ENCODE results near the gene EPB41L4A. TPM values are rescaled to one million over a fixed set of nuclear protein-coding genes. Genes with fewer than 3 reads are reported as not detected.

The EPB41L4A gene
- total RNA-seq, 1 donor = 0.86 TPM

DNA sequence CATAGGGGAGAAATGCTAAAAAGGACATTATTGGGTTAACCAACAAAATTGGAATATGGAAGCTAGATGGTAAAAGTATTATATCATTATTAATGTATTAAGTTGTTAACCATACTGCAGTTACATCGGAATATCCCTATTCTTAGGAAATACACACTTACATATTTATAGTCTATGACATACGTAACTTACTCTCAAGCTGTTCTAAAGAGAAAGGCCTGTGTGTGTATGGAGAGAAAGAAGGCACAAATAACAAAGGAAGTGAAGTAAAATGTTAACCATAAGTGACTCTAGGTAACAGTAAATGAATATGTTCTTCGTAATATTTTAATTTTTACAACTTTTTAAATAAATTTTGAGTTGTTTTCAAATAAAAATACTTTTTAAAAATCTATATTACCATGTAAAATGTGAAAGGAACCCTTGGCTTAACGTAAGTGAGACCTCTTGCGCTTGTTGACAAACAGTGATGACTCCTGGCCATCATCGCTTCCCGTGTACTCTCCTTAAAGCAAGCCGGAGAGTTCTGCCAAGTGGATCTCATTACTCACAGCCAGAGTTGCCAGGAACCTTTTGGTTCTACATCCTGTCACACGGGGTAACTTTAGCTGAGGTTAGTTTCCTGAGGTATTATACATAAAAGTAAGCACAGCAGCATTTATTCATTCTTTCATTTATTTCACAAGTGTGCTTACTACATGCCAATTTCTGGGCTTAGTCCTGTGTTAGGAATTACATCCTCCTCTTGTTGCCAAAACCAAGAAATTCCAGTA is 165.4 kb downstream of the EPB41L4A start:
- H3K4me3 ChIP-seq (ENCODE audit: low read depth, low read length) = no peak overlapping the region
- TF ChIP-seq, protein P1, sequence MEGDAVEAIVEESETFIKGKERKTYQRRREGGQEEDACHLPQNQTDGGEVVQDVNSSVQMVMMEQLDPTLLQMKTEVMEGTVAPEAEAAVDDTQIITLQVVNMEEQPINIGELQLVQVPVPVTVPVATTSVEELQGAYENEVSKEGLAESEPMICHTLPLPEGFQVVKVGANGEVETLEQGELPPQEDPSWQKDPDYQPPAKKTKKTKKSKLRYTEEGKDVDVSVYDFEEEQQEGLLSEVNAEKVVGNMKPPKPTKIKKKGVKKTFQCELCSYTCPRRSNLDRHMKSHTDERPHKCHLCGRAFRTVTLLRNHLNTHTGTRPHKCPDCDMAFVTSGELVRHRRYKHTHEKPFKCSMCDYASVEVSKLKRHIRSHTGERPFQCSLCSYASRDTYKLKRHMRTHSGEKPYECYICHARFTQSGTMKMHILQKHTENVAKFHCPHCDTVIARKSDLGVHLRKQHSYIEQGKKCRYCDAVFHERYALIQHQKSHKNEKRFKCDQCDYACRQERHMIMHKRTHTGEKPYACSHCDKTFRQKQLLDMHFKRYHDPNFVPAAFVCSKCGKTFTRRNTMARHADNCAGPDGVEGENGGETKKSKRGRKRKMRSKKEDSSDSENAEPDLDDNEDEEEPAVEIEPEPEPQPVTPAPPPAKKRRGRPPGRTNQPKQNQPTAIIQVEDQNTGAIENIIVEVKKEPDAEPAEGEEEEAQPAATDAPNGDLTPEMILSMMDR (IDR thresholded peaks at IDR 0.05; ENCODE audit: insufficient read depth, low read depth, low read length) = no peak
- no peak for DNase-seq (ENCODE audit: low read depth)

- TF ChIP-seq, protein P1 (IDR thresholded peaks at IDR 0.05; ENCODE audit: insufficient read depth, low read depth, low read length) = no peak
- no peak for DNase-seq (ENCODE audit: low read depth)
- H3K4me3 ChIP-seq (ENCODE audit: low read depth, low read length) = no peak overlapping the region
These were observed 168.5 kb downstream of the EPB41L4A start for GRCh38 chr5:112250551-112250950.

DNA sequence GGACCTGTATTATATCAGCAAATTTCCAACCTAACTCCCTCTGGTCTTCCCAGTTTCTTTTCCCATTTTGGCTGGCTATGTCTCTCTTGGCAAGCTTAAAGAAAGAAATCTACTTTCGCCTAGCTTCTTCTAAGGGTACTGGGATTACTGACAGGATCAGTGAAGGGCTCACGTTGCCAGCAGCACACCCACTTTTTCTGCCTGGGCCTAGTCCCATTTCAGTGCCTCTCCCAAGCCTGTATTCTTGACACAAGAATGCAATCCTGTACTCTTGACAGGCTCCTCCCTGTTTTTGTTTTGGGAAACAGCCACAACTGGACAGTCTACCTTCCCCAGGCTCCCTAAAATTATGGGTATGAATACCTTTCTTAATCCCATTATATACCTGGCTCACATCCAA is 170.5 kb downstream of the EPB41L4A start:
- DNase-seq (ENCODE audit: low read depth) = no peak
- TF ChIP-seq, protein P1 (IDR thresholded peaks at IDR 0.05; ENCODE audit: insufficient read depth, low read depth, low read length) = no peak
- H3K4me3 ChIP-seq (ENCODE audit: low read depth, low read length) = no peak overlapping the region

- H3K4me3 ChIP-seq (ENCODE audit: low read depth, low read length) = no peak overlapping the region
- DNase-seq (ENCODE audit: low read depth) = no peak
- TF ChIP-seq, protein P1 (IDR thresholded peaks at IDR 0.05; ENCODE audit: insufficient read depth, low read depth, low read length) = no peak
These were observed 171.1 kb downstream of the EPB41L4A start for GRCh38 chr5:112247960-112248359.

DNA sequence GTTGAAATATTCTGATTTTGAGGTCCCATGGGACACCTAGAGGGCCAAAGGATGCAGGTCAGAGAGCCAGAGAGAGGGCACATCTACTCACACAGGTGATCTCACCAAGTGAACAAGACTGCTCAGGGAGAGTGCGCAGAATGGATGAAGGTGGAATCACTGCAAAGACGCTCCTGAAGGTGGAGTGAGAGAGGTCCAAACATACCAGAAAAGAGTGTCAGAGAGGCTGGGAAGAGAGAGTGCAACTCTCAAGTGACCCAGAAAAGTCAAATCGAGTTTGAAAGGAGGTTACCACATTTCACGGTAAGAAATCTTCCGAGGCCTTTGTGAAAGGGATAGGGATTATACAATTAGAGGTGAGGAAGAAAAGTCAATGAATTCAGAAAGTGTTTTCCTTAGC is 173.4 kb downstream of the EPB41L4A start:
- DNase-seq (ENCODE audit: low read depth) = no peak
- no peak overlapping the region for H3K4me3 ChIP-seq (ENCODE audit: low read depth, low read length)
- TF ChIP-seq, protein P1 (IDR thresholded peaks at IDR 0.05; ENCODE audit: insufficient read depth, low read depth, low read length) = no peak

- DNase-seq (ENCODE audit: low read depth) = no peak
- TF ChIP-seq, protein P1 (IDR thresholded peaks at IDR 0.05; ENCODE audit: insufficient read depth, low read depth, low read length) = no peak
- H3K4me3 ChIP-seq (ENCODE audit: low read depth, low read length) = no peak overlapping the region
These were observed 179.1 kb downstream of the EPB41L4A start for GRCh38 chr5:112239996-112240395.

DNA sequence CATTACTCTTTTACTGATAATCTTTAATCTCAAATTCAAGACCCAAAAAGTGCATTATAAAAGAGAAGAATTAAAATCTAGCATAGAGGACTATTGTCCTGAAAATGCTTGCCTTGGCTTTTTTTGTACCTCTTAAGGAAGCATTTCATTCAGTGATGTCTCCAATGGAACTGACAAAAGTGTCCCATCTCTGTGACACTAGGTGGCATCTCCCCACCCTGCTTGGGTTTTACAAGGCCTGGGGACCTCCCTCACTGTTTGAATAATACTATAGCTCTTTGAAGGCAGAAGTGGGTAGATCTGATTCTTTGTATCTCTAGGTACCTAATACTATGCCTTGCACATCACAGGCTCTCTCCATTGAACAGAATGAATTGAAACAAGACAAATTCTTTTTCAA is 180.6 kb downstream of the EPB41L4A start:
- H3K4me3 ChIP-seq (ENCODE audit: low read depth, low read length) = no peak overlapping the region
- TF ChIP-seq, protein P1 (IDR thresholded peaks at IDR 0.05; ENCODE audit: insufficient read depth, low read depth, low read length) = no peak
- DNase-seq (ENCODE audit: low read depth) = no peak
